Dedifferentiated amniotic fluid mesenchymal stem cell (primary cell): ENCODE measurements around the gene RALGAPA2.

ENCODE experiments used
- DNase-seq: peaks from one replicate; pipeline ENCODE4 v3.0.0-alpha.2; 2016; ENCODE audit errors: extremely low spot score

The RALGAPA2 gene

DNA sequence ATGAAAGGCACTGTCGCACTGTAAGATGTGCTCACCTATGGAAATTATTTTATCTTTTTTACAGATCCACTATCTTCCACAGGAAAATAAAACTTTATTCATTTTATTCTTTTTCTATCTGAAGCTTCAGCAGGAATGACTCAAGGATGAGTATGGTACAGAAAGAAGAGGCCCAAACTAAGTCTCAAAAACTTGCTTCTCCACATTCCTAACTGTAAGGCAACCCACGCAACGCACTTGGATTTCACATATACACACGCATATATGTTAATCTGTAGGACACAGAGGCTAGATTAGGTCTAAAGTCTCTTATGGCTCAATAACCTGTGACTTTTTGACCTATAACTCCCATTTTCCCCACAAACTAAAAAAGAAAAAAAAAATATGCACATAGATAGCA lies 81.9 kb downstream of the RALGAPA2 start:
- no peak for DNase-seq

DNA sequence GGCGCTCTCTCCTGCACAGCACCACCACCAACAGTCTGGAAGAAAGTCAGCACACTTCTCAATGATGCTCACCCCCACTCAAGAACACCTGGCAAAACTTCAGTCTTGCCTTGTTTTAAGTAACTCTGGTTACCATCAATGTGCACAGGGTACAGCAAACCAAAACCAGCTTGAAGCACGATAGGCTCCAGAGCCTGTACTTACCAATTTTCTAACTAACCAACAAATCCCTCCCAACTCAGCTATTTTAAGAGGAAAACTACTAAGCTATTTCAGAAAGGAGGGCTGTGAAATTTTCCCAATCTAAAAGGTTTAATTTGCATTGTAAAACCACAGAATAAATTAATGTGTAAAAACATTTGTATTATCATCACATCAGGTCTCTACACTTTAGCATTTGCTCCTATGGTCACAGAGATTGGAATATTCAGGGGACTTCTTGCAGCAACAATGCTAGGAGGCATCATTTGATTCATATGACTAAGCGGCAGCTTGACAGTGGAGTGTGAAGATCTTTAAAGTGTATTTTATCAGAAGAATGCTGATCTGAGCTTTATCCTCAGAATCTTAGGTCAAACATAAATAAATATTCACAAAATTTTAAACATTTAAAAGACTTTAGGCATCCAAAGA lies 82.8 kb downstream of the RALGAPA2 start:
- no peak for DNase-seq

DNA sequence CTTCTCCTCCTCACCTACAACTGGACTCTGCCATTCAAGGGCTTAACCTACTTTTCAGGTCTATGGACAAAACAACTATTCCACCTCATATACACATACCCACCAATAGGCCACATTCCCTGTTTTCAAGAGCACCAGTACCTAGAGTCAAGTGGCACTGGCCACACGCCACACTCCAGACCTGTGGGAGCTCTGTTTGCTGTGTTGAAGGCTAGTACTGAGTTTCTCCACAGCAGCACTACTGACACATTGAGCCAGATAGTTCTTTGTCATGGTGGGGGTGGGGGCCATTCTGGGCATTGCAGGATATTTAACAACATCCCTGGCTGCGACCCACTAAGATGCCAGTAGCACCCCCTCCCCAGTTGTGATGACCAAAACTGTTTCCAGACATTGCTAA lies 84.1 kb downstream of the RALGAPA2 start:
- DNase-seq = no peak

DNA sequence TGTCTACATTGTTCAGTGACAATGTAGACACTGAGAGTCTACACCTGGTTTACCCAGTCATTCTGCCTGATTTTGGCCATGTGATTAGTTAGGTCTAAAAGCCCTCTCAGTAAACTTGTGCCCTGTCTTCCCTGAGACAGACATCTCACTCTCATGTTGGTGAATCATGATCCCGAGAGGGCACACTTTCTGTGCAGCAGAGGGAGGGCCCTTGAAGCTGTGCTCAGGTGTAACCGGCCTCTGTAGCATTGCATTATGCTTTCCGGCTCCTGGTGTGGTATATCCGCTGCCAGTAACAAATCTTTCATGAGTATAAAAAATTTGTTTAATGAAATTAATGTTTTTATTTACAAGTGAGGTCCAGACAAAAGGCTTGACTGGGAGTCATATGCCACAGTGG lies 85.0 kb downstream of the RALGAPA2 start:
- no peak for DNase-seq

DNA sequence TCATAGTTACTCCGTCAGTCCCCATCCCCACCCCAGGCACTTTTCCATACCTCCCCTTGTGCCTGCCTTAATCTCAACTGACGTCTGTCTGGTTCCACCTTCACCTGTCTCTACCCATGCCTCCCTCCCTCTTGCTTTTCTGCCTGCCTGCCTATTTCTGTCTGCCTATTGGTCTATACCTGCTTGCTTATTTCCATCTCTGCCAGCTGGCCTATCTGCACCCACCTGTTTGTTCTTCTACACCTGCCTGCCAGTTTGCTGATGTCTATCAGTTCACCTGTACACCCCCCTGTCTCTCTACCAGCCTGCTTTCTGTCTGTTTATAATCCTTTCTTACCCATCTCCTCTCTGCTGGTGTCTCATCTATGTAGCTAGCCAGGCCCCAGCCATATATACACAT lies 87.5 kb downstream of the RALGAPA2 start:
- no peak for DNase-seq

DNA sequence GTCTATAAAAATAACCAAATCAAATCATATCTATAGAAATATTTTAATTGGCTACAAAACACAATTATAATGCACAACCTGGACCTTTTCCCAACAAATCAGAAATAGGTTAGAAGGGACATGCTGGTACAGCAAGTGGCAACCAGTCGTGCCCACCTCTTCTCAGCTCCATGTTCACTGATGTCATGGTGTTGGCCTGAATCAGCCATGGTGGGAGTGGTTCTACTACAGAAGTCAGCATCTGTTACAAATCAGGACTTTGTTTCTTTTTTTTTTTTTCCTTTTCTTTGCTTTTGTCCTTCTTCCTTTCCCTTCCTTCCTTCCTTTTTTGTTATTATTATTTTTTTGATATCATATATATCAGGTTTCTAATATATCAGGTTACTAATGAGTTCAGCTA lies 91.2 kb downstream of the RALGAPA2 start:
- no peak for DNase-seq

DNA sequence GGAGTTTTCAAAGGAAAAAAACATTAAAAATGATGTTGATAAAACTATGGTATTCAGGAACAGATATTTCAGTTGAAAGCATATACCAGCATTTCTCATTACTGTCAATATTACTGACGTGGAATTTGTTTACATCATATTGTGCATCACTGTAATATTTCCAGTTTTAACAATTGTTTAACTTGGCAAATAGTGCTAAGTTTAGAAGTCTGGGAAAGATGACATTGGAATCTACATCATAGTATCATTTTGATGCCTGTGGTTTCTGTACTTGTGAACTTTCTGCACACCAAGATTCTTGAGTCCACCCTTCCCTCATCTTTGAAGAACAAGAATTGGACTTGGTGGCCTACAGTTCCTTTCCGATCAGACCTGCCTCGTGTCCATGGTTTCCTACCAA lies 98.1 kb downstream of the RALGAPA2 start:
- DNase-seq = peak; percentile 24

DNA sequence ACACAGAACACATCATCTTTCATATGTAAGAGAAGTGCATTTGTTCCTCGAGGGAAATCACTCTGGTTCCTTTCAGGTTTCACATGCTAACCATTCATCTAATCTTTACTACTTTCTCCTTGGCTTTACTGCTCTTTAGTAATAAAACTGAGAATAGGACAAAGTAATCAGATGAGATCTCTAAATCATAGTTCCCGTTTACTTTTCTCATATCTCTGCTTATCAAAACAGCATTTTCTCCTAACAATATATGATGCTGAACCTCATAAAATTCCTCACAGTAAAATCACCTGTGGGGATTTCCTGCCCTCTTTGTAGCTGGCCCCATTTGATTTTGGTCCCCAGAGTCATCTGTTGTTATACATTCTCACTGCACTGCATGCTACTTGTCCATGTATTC lies 100.2 kb downstream of the RALGAPA2 start:
- DNase-seq = no peak

DNA sequence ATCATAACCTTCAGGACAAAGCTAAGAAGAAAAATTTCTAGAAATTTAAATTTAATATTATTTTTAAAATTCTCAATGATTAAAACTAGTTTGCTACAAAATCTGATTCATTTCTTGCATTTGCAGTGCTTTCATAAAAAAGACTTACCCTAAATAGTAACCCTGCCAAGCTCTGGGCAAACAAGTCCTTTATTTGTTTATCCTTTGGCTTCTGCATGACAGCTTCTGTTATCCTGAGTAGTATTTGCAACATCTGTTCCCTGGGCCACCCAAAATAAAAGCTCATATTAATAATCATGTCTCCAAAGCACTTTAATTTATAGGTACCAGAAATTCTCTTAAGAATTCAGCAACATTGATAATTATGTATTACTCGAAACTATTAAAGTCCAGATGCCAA lies 101.3 kb downstream of the RALGAPA2 start:
- DNase-seq = no peak

DNA sequence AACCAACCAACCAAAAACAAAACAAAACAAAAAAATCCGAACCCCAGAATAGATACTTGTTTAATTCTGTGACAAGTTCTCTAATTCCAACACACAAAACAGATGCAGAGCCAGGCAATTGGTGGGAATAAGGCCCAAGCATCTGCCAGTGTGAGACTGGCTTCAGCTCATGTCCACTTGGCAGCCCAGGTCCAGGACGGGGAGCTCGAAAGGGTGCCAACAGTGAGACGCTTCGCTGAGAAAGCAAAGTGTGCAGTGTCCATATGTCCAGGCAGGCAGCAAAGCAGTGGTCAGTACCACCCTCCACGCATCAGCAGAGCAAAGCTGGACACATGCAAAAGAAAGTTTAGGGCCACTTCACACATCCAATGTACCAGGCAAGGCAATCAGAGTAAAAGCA lies 102.9 kb downstream of the RALGAPA2 start:
- DNase-seq = no peak

DNA sequence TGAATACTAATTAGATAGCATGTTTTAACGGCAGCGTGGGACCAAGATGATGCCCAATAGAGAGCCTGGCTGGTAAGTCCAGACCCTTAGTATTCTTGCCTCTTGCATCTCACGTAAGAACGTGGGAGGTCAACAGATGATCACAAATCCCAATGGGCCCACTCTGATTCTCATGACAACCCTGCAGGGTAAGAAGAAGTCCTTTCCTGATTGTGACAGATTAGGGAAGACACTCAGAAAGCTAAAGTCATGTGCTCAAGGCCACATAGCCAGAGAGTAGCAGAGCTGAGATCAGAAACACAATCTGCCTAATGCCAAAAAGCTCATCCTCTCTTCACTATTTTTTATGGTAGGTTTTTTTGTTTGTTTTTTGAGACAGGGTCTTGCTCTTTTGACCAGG lies 103.8 kb downstream of the RALGAPA2 start:
- DNase-seq = no peak

DNA sequence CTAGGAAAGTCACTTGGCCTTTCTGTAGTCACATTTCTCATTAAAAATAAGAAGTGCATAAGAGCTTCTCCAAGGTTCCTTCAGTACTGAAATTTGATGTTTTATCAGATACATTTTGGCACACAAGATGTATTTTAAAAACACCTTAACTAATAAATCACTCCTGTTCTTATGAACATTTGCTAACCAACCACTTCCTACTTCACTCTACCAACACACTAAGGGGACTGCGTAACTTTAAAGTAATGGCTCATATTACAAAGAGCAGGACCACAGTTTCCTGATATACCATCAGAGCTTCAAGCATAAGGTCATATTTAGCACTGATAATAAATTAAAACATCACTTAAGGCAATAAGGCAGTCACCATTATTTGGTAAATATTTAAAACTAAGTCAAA lies 104.4 kb downstream of the RALGAPA2 start:
- DNase-seq = no peak

DNA sequence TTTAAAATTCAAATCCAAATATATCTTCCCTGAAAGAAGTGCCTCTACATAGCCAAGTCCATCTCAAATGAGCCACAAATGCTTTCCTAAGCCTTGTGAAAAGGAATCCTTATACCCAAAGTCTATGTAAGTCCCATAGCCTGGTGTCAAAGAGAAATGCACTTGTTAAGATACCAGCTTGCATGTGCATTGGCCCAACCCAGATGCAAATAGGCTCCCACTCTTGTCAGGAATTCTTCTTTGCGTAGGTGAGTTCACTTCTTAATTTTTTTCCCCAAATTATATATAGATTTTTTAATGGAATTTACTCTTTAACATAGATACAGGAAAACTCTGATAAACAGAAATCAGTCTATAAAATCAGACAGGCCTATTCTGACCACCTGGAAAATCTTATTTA lies 105.6 kb downstream of the RALGAPA2 start:
- DNase-seq = no peak

DNA sequence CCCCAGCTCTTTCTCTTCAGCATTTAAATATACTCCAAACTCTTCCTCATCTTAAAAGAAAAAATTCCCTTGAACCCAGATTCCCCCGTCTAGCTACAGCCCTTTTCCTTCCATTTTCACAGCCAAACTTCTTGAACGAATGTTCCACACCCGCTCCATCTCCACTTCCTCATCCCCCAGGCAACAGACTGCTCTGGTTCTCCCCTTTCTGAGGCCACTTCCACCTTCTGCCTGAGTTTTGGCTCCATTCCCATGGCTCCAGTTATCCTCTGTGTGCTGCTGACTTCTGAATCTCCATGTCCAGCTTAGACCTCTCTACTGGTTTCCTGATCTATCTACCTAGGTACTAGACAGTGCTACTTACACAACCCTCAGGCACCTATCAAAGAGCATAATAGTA lies 106.4 kb downstream of the RALGAPA2 start:
- no peak for DNase-seq

DNA sequence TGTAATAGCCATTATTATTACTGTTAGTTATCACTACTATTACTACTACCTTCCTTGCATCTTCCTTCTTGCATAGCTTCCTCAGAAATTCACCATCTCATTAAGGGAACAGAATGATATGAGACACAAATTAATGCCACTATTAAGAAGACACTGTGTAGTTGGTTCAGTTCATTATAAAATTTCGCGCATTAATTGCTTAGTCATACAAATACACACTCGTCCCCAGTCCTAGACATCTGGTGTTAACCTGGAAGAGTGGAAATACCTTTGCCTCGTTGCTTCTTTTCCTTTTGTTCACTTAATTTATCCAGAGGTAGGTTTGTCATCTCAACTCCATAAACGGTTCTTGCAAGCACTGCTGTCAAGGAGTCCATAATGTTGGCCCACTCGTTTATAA lies 107.5 kb downstream of the RALGAPA2 start:
- no peak for DNase-seq

DNA sequence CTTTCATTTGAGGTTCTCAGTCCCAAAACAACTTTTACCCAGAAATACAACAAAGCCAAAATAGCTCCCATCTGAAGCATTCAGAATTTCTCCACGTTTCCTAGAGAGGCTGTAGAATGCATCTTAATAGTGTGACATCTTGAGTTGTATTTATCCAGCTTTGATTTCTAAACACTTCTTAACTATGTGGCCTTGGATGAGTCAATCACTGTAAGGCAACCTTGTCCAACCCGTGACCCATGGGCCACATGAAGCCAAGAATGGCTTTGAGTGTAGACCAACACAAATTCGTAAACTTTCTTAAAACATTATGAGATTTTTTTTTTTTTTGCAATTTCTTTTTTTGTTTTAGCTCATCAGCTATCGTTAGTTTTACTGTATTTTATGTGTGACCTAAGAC lies 108.1 kb downstream of the RALGAPA2 start:
- no peak for DNase-seq

DNA sequence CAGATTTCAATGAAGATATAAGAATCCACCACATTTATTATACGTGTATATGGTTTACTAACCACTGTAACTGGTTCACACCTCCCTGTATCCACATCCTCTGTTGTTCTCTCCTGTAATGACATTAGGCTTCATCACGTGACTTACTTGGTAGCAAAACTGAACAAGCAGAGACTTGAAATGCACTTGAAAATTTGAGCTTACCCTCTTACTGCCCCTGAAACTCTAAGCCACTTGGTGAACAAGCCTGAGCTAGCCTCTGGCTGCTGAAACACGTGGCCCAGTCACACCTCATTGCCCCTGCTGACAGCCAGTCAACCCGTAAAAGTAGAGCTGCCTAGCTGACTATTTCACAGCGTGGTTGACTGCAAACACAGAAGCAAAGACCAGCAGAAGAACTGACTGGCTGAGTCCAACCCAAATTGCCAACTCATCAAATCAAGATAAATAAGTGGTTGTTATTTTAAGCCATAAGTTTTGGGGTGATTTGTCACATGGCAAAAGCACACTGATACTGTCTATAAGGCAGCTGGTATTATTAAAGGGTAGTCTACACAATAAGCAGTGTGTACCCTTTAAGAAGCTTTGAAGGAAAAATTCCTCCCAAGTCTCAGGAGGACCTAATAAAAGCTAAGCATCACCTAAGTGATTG lies 109.0 kb downstream of the RALGAPA2 start:
- no peak for DNase-seq

DNA sequence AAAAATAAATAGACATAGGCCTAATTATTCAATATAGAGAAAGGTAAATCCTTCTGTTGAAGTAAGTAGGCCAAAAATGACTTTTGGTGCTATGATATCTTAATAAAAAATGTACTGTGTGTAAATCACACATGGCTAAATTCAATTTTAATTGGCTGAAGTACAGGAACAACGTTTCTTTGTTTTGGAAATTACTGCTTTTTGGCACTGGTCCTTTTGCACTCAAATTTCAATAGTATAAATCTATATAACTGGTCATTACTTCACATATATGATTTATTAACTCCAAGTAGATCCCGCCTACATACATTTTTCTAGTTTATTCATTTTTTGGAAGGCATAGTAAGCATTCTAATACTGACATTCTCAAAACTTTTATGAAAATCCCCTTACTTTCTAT lies 114.5 kb downstream of the RALGAPA2 start:
- no peak for DNase-seq

DNA sequence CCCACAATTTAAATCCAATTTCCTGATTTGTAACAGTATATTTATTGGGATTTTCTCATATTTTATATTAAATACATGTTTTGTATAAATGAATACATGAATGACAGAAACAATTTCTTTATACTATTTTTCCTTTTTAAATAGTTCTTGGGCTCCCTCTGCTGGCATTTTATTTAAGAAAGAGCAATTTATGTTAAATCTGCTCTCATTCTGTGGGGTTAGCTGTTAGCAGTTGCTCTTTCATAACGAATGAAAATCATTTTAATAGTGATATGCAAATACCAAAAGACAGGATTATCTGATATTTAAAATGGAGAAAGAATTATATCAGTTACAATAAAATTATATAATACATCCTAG lies 118.3 kb downstream of the RALGAPA2 start:
- peak; percentile 82 for DNase-seq

DNA sequence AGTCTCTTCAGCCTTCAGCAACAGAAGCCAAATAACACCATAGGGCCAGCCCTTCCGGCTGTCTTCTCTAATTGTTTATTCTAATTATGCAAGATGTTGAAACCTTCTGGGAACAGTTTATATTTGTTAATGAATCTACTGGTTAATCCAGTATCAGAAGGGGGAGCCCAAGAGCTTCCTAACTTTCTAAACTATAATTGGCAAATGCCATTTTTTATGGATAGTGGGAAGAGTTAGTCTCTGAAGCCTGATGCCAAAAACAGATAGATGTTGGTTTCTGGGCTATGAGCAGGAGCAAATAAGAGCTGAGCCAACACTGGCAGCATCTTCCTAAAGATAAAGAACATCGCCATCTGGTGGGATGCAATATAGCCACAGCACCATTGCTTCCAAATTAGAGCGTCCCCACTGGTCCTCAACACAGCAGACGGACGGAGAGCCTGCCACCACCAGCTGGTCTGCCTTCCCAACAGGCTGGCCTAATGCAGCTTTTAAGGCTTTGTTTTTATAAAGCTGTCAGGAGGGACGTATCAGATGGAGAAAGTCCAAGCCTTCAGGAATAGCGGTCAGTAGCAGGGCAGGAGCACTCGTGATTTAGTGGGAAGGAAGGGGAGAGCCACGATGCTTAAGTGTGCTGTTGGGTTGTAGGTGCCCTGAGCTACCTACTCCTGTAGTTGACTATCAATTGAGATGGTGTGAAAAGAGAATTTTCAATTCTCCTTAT lies 118.8 kb downstream of the RALGAPA2 start:
- DNase-seq = peak; percentile 26

DNA sequence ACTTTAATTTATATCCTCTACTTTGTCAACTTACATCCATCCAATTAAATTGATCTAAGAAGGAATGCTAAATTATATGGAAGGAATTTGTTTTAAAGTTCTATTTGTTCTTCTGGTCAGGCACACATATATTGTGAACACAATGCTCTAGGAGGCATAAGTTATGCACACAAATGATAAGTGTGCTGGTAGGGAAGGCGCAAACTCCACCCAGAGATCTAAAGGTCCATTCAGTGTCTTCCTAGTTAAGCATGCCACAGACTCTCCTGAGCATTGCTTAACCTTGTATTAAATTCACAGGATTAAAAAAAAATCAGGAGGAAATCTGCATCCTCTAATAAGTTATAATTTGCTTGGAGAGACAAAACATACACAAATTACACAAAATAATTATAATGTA lies 127.3 kb downstream of the RALGAPA2 start:
- DNase-seq = no peak

DNA sequence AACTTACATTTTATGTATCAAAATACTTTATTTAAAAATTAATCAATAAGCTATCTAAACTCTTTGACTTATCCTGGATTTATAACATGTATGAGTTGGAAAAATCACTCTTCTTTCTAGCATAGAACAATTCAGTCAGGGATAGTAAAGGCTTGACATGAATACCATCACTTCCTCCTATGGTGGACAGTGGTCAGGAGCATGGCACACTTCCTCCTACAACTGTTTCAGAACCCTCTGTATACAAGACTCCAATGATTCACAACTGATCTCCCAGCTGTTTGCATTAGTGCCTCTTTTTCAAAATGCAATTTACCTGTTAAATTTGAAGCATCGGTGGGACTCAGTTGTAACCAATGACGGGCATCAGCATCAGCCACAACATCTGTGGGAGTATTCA lies 129.7 kb downstream of the RALGAPA2 start:
- DNase-seq = no peak

DNA sequence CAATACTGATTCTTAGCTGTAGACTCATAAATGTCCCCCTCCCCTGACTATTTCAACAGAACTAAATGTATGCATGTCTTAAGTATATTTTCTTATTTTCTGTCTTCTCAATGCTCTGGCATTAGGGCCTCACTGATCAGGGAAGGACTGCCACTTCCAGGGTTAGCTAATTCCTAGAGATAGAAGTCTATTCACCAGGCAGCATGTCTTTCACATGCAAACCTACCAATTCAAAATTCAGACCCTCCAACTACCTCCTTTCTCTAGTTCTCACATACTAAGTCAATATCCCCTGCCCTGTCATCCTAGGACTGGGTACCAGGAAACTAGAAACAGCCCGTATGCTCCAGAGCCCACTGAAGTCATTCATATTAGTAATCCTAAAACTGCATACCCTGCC lies 132.3 kb downstream of the RALGAPA2 start:
- DNase-seq = no peak
